Ammon's horn (tissue), 1 donor: ENCODE data around the gene SGSH.
A peak's percentile ranks its signal among the peaks of the same experiment; 100 is the strongest.

ENCODE experiments used
- DNase-seq: peaks from one replicate; pipeline ENCODE4 v3.0.0-alpha.2; 2016; ENCODE audit warnings: low spot score

SGSH gene

GRCh38 chr17:80227156-80227555, 7.0 kb upstream of the SGSH start:
- no peak for DNase-seq

- DNase-seq, result no peak
These were observed 5.1 kb upstream of the SGSH start for GRCh38 chr17:80225230-80225629.

DNA sequence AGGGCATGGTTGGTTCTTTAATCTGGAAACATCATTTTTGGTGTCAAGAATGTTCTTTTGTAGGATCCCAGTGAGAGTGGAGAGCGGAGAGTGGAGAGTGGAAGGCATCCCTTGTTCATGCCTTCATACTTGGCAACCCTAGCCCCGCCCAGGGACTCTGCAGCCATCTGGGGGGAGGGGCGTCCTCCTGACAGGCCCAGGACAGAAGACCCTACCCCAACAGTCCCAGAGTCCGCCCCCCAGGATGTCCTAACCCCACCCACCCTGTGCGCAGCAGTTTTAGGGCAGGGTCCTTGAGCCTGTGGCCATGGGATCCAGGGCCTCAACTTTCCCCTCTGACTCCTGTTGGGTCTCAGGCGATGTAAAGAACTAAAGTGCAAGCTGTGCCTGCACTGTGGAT, 4.5 kb upstream of the SGSH start:
- DNase-seq, result no peak

- no peak for DNase-seq
These were observed 3.8 kb upstream of the SGSH start for GRCh38 chr17:80223838-80224497.

DNA sequence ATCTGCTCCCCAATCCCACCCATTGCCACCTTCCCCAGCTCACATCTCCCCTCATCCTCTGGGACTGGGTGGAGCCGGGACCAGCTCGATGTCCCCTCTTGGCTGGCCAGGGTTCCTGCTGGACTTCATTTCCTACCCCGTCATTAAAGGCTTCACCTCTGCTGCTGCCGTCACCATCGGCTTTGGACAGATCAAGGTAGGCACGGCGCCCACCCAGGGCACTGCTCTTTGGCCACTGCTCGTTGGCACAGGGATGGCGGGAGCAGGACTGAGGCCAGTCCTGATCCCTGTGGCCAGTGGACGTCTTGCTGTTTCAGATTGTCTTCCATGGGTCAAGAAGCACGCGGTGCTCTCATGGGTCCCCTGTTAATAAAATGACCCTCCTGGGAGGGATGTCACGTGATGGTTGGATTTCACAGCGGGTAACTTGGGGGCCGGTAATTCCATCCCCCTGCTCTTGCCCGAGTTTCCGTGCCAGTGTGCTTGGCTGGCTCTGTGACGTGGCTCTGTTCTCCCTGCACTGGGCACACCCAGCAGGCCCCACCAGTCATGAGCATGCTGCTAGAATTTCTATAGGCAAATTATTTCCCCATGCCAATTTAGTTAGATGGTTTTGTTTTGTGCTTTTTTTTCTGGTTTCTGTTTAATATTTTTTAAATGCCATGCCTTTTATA, 3.1 kb upstream of the SGSH start:
- DNase-seq, result no peak

DNA sequence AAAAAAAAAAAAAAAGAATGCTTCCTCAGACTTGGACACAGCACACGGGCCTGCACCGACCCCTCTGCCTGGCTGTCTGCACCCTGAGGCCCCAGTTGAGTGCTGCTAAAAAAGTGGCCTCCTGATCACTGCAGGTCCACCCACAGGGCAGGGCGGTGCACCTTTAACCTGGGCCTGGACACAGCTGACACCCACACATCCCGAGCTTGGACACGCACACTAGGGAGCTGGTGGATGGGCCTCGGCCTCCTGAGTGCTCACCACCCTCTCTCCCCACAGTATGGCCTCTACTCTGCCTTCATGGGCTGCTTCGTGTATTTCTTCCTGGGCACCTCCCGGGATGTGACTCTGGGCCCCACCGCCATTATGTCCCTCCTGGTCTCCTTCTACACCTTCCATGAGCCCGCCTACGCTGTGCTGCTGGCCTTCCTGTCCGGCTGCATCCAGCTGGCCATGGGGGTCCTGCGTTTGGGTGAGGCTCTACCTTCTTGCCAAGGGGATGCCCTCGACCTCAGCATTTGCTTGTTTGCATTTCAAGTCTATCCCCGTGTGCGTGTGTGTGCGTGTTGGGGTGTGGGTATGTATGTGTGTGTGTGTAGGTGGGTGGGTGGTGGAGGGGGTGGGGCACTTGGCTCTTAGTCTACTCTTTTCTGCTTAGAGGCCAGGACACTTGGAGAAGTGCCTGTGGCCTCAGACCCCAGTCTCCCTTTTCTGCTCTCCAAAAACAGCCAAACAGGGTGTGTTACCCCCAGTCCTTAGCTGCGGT, 2.4 kb upstream of the SGSH start:
- DNase-seq, result no peak

- no peak for DNase-seq
These were observed 1.4 kb upstream of the SGSH start for GRCh38 chr17:80221351-80222105.

DNA sequence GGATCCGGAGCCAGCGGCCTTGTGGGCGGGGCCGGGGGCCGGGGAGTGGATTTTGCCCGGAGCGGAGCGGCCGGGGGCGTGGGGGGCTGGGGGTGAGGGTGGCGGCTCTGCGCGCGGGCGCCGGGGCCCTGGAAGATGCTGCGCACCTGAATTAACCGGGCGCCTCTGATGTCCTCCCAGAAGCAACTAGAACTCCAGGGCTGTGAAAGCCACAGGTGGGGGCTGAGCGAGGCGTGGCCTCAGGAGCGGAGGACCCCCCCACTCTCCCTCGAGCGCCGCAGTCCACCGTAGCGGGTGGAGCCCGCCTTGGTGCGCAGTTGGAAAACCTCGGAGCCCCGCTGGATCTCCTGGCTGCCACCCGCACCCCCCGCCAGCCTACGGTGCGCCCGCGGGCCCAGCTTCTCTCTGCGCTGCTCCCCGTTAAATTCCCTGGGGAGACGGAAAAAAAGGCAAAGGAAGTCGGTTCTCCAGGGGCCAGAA, 643 bp upstream of the SGSH start:
- DNase-seq, result peak; percentile 44

- DNase-seq, result no peak
These were observed 425 bp downstream of the SGSH start for GRCh38 chr17:80219763-80220053.

DNA sequence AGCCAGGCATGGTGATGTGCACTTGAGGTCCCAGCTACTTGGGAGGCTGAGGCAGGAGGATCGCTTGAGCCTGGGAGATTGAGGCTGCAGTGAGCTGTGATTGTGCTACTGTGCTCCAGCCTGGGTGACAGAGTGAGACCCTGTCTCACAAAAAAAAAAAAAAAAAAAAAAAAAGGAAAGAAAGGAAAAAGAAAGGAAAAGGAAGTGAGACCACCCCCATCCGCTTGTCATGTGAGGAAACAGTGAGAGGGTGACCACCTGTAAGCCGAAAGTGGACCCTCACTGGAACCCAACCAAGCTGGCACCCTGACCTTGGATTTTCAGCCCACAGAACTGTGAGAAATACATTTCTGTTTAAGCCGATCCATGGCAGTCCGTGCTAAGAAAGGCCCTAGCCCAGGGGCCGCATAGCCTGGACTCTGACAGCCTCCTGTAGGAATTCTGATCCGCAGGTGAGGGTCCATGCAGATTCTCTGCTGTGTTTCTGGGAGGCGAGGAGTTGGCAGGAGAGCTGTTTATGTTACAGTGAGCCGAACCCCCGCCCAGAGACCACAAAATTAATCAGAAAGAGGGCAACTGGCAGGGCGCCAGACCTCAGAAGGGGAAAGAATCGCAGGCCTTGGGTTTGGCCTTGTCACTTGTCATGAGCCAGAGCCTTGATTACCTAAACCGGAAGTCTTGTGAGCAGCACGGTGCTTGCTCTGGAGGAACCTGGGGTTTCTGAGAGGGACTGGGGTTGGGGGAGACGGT, 945 bp downstream of the SGSH start:
- DNase-seq, result no peak

- no peak for DNase-seq
These were observed 1.7 kb downstream of the SGSH start for GRCh38 chr17:80218391-80218790.

DNA sequence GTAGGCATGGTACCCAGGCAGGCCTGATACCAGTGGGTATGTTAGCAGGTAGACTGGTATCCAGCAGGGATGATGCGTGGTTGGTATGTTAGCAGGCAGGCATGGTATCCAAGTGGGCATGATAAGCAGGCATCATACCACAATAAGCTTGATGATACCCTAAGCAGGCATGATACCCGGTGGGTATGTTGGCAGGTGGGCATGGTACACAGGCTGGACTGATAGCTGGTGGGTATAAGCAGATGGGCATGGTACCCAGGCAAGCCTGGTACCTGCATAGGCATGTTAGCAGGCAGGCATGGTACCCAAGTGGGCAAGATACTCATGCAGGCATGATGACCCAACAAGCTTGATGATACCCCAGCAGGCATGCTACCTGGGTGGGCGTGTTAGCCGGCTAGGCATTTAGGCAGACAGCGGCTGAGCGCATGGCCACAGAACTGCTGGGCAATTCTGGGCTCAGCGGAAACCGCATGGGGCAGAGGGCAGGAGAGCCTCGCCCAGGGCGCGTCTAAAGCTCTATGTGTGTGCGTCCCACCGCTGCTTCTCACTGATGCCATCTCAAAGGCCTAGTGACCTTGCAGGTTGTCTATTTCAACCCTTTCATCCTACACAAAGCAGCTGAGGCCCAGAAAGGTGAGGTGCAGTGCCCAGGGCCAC, 2.3 kb downstream of the SGSH start:
- no peak for DNase-seq

DNA sequence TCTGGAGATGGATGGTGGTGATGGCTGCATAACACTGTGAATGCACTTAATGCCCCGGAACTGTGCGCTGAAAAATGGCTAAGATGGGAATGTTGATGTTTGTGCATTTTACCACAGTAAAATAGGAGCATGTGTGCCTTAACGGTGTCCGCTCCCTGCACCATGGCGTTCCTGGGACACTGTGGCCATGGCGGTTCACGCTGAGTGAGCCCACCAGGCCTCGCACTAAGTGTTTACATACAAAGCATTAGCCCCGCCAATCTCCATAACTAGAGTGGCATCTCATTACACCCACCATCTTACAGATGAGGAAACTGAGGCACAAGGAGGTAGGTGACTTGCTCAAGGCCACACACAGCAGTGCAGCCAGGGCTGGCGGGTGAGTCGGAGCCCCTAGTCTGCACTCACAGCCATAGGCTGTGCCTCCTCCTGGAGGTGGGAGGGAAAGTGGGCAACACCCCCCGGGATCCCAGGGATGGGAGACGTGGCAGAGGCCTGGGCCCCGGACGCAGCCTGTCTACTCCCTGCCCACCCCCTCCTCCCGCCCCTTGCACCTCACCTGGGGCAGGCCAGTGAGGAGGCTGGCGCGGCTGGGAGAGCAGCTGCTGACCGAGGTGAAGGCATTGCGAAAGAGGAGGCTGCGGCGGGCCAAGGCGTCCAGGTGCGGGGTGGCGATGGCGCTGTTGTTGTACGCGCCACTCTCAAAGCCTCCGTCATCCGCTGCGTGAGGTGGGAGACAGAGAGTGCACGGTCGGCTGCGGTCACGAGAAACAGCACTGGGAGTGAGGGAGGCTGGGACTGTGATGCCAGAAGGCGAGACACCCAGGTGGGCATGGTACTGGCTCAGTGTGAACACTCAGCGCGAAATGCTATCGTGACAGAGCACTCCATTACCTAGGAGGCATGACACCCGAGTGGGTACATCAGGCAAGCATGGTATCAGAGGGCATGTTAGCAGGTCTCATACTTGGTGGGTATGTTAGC, 3.4 kb downstream of the SGSH start:
- DNase-seq, result no peak

DNA sequence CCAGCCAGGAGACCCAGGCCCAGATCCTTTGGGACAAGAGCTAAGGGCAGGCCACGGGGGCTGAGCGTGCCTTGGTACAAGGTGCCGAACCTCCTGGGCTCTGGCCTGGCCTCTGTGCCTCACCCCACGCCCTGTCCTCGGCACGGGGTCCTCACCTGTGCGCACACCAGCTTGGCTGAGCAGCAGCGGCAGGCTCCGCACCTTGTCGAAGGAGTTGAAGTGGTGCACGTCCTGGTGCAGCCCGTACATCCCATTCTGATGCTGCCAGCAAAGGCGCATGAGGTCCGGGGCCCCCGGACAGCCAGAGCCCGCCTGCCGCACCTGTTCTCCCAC, 5.3 kb downstream of the SGSH start:
- DNase-seq, result no peak

DNA sequence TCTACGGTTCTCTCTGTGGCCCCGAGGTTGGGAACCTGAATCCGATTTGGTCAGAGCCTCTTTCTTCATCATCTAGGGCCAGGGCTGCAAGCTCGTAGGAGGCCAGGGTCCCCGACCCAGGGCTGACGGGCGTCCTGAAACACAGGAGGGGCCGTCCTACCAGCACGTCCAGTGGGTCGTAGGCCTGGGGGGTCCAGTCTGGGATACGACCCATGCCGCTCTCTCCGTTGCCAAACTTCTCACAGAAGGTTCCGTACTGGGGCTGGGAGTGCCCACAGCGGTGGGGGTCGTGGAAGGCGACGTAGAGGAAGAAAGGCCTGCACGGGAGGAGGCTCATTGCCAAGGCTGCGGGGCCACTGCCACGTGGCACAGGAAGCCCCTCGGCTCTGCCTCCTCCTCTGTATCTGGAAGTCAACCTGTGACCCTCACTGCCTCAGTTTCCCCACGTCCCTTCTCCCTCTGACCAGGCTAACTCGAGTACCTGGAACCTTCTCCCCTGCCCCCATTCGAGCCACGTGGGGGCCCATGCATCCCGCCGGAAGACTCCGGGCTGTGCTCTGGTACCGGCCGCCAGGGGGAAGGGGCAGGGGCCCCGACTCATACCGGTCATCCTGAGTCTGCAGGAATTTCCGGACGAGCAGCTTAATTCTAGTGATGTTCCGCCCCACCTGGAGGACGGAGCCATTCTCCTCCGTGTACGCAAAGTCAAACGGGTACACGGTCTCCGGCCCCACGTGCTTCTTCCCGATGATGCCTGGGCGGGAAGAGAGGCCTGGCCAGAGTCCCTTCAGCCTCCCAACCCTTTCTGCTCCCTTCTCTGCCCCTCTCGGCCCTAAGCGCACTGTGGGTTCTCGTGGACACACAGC, 5.9 kb downstream of the SGSH start:
- no peak for DNase-seq

GRCh38 chr17:80213643-80213975, 6.5 kb downstream of the SGSH start:
- no peak for DNase-seq

GRCh38 chr17:80212962-80213642, 7.0 kb downstream of the SGSH start:
- no peak for DNase-seq

- no peak for DNase-seq
These were observed 7.6 kb downstream of the SGSH start for GRCh38 chr17:80212511-80212910.

DNA sequence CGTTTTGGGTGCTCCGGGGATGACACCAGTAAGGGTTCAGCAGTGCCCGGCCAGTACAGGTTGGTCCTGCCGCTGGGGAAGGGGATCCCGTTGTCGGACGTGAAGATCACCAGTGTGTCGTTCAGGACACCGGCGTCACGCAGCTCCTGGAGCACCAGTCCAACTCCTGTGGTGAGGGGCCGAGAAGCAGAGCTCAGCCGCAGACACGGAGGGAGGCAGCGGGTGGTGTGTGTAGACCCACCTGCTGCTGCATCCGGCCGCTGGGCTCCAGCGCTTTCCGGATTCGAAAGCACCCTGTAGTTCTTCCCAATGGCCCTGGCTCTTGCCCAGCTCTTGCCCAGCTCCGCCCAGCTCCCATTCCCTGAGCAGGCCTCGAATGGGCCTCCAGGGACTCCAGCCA, 8.0 kb downstream of the SGSH start:
- DNase-seq, result no peak
